ENCODE data around the gene ULK4.
A peak's percentile ranks its signal among the peaks of the same experiment; 100 is the strongest.
"Not testable (repeated sequence)": the region's sequence is repeated elsewhere in the genome, so short reads cannot be mapped to it uniquely, and the experiment has no call there.

Gene ULK4

GRCh38 chr3:41961751-41962679 is at the start of gene ULK4:
TSS of gene ULK4 (minus strand) at chr3:41962103. CDS start at chr3:41954759, 7,344 bp downstream.
- peak; percentile 58 for FAIRE-seq

GRCh38 chr3:42010530-42010929 is 48.6 kb upstream of the ULK4 start:
- FAIRE-seq = no peak

GRCh38 chr3:42009456-42009855 is 47.6 kb upstream of the ULK4 start:
- FAIRE-seq = no peak

GRCh38 chr3:42007785-42008184 is 45.9 kb upstream of the ULK4 start:
- FAIRE-seq = no peak

GRCh38 chr3:42005401-42005800 is 43.5 kb upstream of the ULK4 start:
- FAIRE-seq = no peak

GRCh38 chr3:42002790-42003189 is 40.9 kb upstream of the ULK4 start:
- FAIRE-seq = no peak

- no peak for FAIRE-seq
Observed at GRCh38 chr3:42001777-42002176, 39.9 kb upstream of the ULK4 start.

GRCh38 chr3:41999909-42000308 is 38.0 kb upstream of the ULK4 start:
- no peak for FAIRE-seq

- FAIRE-seq = no peak
Observed at GRCh38 chr3:41997702-41998550, 36.0 kb upstream of the ULK4 start.

GRCh38 chr3:41991437-41991836 is 29.5 kb upstream of the ULK4 start:
- FAIRE-seq = no peak

- no peak for FAIRE-seq
Observed at GRCh38 chr3:41989518-41989917, 27.6 kb upstream of the ULK4 start.

GRCh38 chr3:41987627-41988026 is 25.7 kb upstream of the ULK4 start:
- FAIRE-seq = no peak

- FAIRE-seq = no peak
Observed at GRCh38 chr3:41986561-41986960, 24.7 kb upstream of the ULK4 start.

- FAIRE-seq = no peak
Observed at GRCh38 chr3:41985018-41985417, 23.1 kb upstream of the ULK4 start.

- not testable (repeated sequence) for FAIRE-seq
Observed at GRCh38 chr3:41983091-41983490, 21.2 kb upstream of the ULK4 start.

- not testable (repeated sequence) for FAIRE-seq
Observed at GRCh38 chr3:41977401-41977800, 15.5 kb upstream of the ULK4 start.

- FAIRE-seq = no peak
Observed at GRCh38 chr3:41975416-41976103, 13.7 kb upstream of the ULK4 start.

GRCh38 chr3:41974223-41974622 is 12.3 kb upstream of the ULK4 start:
- FAIRE-seq = no peak

- FAIRE-seq = no peak
Observed at GRCh38 chr3:41972802-41973201, 10.9 kb upstream of the ULK4 start.

- no peak for FAIRE-seq
Observed at GRCh38 chr3:41966206-41966605, 4.3 kb upstream of the ULK4 start.

GRCh38 chr3:41963823-41964222 is 1.9 kb upstream of the ULK4 start:
- FAIRE-seq = no peak

GRCh38 chr3:41960826-41961750 is 815 bp downstream of the ULK4 start:
- no peak for FAIRE-seq

All from colon (tissue), 2 donors.